ENCODE results near the gene NDUFA9. TPM values are rescaled to one million over a fixed set of nuclear protein-coding genes. Genes with fewer than 3 reads are reported as not detected.

Gene NDUFA9
- 10 to 100 TPM; 12.5 to 16.9 TPM for total RNA-seq

DNA sequence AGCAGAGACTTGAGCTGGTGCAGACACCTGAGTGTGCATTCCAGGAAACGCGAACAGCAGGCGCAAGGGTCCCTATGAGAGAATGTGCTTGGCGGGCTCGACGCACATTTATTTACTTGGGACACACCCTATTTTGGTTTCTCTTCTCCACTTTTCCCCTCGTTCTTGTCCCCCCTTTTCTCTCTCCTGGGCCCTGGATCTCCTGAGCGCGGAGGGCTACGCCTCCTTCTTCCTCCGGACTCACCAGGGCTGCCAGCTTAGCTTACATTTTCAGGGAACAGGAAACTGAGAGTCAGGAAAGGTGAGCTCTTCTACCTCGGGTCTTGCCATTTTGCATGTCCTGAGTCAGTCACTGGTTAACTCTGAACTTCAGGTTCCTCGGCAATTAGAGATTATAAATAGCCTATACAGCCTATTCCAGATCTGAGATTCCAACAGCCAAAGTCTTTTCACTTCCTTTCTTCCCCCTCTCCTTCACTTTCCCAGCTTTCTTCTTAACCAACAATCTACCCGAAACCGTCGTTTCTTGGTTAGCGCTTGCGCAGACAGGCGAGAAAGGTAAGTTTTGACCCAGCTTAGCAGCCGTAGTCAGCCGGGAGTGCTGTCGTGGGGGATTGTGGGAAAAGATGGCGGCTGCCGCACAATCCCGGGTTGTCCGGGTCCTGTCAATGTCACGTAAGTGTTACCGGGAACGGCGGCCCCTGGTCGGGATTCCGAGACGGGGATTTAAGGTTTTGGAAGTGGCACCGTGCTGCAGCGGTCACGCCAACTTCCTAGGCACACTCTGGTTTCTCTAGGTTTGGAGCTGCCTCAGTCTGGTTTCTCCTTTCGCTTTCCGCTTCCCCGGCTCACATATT is at the start of gene NDUFA9, which contains the start of gene AKAP3:
NDUFA9 (plus strand) TSS at position 614 of the 857 bp plus-strand sequence; CDS start at position 627, 13 bp downstream.
AKAP3 (minus strand) TSS at position 551 of the 857 bp plus-strand sequence. CDS start 10,855 bp downstream, outside the sequence.
- H3K4me3 ChIP-seq = peak within 1 kb of the TSS; percentile 29 to 61
- TF ChIP-seq, protein P1, sequence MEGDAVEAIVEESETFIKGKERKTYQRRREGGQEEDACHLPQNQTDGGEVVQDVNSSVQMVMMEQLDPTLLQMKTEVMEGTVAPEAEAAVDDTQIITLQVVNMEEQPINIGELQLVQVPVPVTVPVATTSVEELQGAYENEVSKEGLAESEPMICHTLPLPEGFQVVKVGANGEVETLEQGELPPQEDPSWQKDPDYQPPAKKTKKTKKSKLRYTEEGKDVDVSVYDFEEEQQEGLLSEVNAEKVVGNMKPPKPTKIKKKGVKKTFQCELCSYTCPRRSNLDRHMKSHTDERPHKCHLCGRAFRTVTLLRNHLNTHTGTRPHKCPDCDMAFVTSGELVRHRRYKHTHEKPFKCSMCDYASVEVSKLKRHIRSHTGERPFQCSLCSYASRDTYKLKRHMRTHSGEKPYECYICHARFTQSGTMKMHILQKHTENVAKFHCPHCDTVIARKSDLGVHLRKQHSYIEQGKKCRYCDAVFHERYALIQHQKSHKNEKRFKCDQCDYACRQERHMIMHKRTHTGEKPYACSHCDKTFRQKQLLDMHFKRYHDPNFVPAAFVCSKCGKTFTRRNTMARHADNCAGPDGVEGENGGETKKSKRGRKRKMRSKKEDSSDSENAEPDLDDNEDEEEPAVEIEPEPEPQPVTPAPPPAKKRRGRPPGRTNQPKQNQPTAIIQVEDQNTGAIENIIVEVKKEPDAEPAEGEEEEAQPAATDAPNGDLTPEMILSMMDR (IDR thresholded peaks at IDR 0.05) = peak in 1 of 7 experiments; percentile 22
- peak in 2 of 3 donors; percentile 73 to 84 for TF ChIP-seq POLR2A (IDR thresholded peaks at IDR 0.05)
- intact Hi-C loops (cut with DNase I) = no loop called here
- ATAC-seq = peak; percentile 98
- DNase-seq = peak; percentile 80 to 89 (median 86)
- no peaks in the 10 kb centered on the region for H3K36me3 ChIP-seq (replicated peaks in 1 of 2; ENCODE audit: insufficient read depth in 1 of 2, low read depth in 2 of 2)
- H3K4me1 ChIP-seq = peaks cover 25% of the 10 kb centered on the region
- H3K27ac ChIP-seq = peak within 1 kb of the TSS; percentile 76 to 90 (median 88)
- H3K27me3 ChIP-seq = no peaks in the 10 kb centered on the region
- no peaks in the 10 kb centered on the region for H3K9me3 ChIP-seq
- 0% methylated on average over 38 to 39 of the region's 39 CpGs for WGBS, 2 donors

DNA sequence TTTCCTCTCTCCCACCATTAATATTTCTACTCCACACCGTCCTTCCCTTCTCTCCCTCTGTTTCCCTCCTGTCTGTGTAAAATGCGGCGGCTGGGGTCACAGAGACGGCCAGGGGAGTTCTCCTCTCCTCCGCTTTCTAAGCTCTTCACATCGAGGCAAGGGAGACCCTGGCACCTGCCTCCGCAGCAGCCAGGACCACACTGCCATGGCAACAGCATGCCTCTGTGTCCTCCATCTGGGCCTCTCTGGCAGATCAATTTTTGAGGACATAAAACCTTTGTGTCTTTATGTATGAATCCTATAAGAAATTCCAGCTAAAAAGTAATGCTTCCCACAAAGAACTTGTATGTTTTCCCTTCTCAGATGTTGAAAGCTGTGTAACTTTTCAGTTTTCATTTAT is 45.5 kb upstream of the NDUFA9 start:
- Histone ChIP-seq H3K9me3 (no peaks in the 10 kb centered on the region), H3K27ac (no peak overlapping the region), H3K4me1 (peaks cover 18% of the 10 kb centered on the region), H3K27me3 (no peaks in the 10 kb centered on the region), H3K4me3 (no peak overlapping the region), H3K36me3 (replicated peaks in 1 of 2; ENCODE audit: insufficient read depth in 1 of 2, low read depth in 2 of 2) (no peaks in the 10 kb centered on the region)
- no peak for ATAC-seq
- WGBS, 2 donors = 46 to 47% methylated on average over 7 of the region's 7 CpGs
- intact Hi-C loops (cut with DNase I) = no loop called here
- DNase-seq = no peak
- TF ChIP-seq, protein P1 (IDR thresholded peaks at IDR 0.05) = no peak
- TF ChIP-seq POLR2A (IDR thresholded peaks at IDR 0.05) = no peak

DNA sequence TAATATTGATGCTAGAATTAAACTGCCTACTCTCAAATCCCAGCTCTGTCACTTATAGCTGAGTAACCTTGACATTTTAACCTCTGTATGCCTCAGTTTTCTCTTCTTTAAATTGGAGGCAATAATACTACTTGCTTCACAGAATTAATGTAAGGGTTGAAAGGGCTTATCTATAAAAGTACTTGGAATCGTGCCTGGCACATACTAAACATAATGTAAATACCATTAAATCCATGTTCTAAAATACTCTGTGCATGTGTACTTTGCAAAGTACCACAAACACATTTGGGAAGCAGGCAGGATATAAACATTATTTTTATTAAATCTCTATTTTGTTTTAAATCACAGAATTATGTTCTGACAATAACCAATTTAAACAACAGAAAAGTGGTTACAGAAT is 45.0 kb upstream of the NDUFA9 start:
- intact Hi-C loops (cut with DNase I) = no loop called here
- no peak overlapping the region for H3K4me3 ChIP-seq

DNA sequence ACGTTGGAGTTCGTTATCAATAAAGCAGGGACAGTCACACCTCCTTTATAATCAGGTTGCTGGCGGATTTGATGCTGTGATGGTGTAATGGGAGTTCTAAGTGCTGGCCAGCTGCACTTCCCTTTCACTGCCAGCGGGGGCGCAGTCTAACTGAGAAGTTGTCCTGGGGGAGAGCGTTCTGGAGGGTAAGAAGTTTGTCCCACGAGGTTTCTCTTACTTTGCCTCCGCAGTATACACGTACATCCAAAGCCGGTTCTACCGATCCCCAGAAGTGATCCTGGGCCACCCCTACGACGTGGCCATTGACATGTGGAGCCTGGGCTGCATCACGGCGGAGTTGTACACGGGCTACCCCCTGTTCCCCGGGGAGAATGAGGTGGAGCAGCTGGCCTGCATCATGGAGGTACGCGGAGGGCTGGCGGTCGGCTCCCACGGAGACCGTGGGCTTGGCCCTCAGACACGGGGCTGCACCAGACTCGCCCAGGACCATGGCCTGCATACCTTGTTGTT is 44.2 kb upstream of the NDUFA9 start:
- H3K4me3 ChIP-seq = peak overlapping the region; percentile 80 to 97
- ATAC-seq (peak; percentile 97), DNase-seq (peak; percentile 83 to 88 (median 85))
- H3K27ac ChIP-seq = peak overlapping the region; percentile 21 to 71 (median 62)
- H3K4me1 ChIP-seq = peaks cover 18% of the 10 kb centered on the region
- H3K36me3 ChIP-seq (replicated peaks in 1 of 2; ENCODE audit: insufficient read depth in 1 of 2, low read depth in 2 of 2) = no peaks in the 10 kb centered on the region
- WGBS, 2 donors = 0% methylated on average over 16 to 25 of the region's 25 CpGs
- H3K9me3 ChIP-seq = no peaks in the 10 kb centered on the region
- TF ChIP-seq, protein P1 (IDR thresholded peaks at IDR 0.05) = peak; percentile 91 to 98 (median 97)
- TF ChIP-seq POLR2A (IDR thresholded peaks at IDR 0.05) = peak in 2 of 3 donors; percentile 74 to 81
- no peaks in the 10 kb centered on the region for H3K27me3 ChIP-seq
- intact Hi-C loops (cut with DNase I) = no loop called here

More for the DNA sequence above, 45.0 kb upstream of the NDUFA9 start:
- Histone ChIP-seq H3K9me3 (no peaks in the 10 kb centered on the region), H3K27ac (no peak overlapping the region), H3K27me3 (no peaks in the 10 kb centered on the region), H3K36me3 (replicated peaks in 1 of 2; ENCODE audit: insufficient read depth in 1 of 2, low read depth in 2 of 2) (no peaks in the 10 kb centered on the region), H3K4me1 (peaks cover 18% of the 10 kb centered on the region)
- TF ChIP-seq, protein P1 (IDR thresholded peaks at IDR 0.05) = no peak
- TF ChIP-seq POLR2A (IDR thresholded peaks at IDR 0.05) = no peak
- 5 to 10% methylated on average over 1 of the region's 1 CpG for WGBS, 2 donors
- no peak for ATAC-seq
- DNase-seq = no peak

All from body of pancreas (tissue), 4 donors.